HCT116 (cell line): ENCODE measurements around the gene LRRC14B. TPM values are rescaled to one million over a fixed set of nuclear protein-coding genes. Genes with fewer than 3 reads are reported as not detected.
A peak's percentile ranks its signal among the peaks of the same experiment; 100 is the strongest.

ENCODE experiments used
- ATAC-seq: fragments of 200-7000 bp; cut with Tn5 transposase; 2 replicates; pipeline ENCODE4 v1.9.1; 2020; ENCODE audit warnings: mild to moderate bottlenecking, moderate library complexity
- BruUV-seq: library from RNA; stranded (reverse); fragments of 400-500 nt; replicated peaks from 2 replicates; lab custom pipeline; 2021; lab: Mats Ljungman, UMichigan
- CTCF ChIA-PET: fragments of 300-600 bp; sonication (Branson Sonifier 250); formaldehyde crosslinking; loops from one replicate; lab custom pipeline; 2021; ENCODE audit warnings: antibody characterized with exemption; lab: Charles Lee
- POLR2A ChIA-PET: fragments of 300-600, 350-600 bp; sonication (Branson Sonifier 250); formaldehyde crosslinking; loops from one replicate; lab custom pipeline; 2021; ENCODE audit warnings: antibody characterized with exemption; lab: Charles Lee
- RAD21 ChIA-PET, 2 experiments: fragments of 300-600 bp; sonication (Branson Sonifier 250); formaldehyde crosslinking; loops; one replicate each; lab custom pipeline; 2023; ENCODE audit warnings: low total read pairs in 2 of 2; ENCODE audit not compliant: uncharacterized antibody in 2 of 2, unreplicated experiment in 2 of 2, low non-redundant PET in 1 of 2; lab: Charles Lee
- DNase-seq: peaks from one replicate; pipeline ENCODE4 v3.0.0-alpha.2; 2010; ENCODE audit warnings: low read depth, low spot score
- H2AFZ ChIP-seq: fragments of 200-600 bp; shearing (Covaris generic), sonication (generic); 2 replicates; pipeline ENCODE4 v1.6.1; 2017; ENCODE audit warnings: low read depth, mixed run types, mixed read lengths, antibody characterized with exemption, low read length; ENCODE audit not compliant: poor library complexity, severe bottlenecking
- H3K27ac ChIP-seq: 2 replicates; pipeline ENCODE4 v1.5.1; 2012; ENCODE audit warnings: low read depth, low read length
- H3K27me3 ChIP-seq: fragments of 200-600 bp; sonication (generic); 2 replicates; pipeline ENCODE4 v1.6.1; 2016; ENCODE audit warnings: mixed run types, low read length, mixed read lengths; ENCODE audit not compliant: insufficient read depth
- H3K36me3 ChIP-seq, 2 experiments: fragments of 200-500 bp in 1 of 2; fragments of 200-600 bp in 1 of 2; sonication (Bioruptor generic) in 1 of 2; sonication (generic) in 1 of 2; 2 replicates each; pipeline versions ENCODE4 v1.5.1 to v1.6.1; 2014 to 2016; ENCODE audit warnings: low read length in 2 of 2, inconsistent platforms in 1 of 2, mixed read lengths in 1 of 2, mixed run types in 1 of 2; ENCODE audit not compliant: insufficient read depth in 2 of 2, control insufficient read depth in 1 of 2
- H3K4me1 ChIP-seq, 2 experiments: fragments of 200-600 bp in 1 of 2; sonication (generic) in 1 of 2; 2 replicates each; pipeline versions ENCODE4 v1.5.1 to v1.6.1; 2012 to 2017; ENCODE audit warnings: low read length in 2 of 2, inconsistent platforms in 1 of 2, mild to moderate bottlenecking in 1 of 2, mixed read lengths in 1 of 2, mixed run types in 1 of 2, moderate library complexity in 1 of 2; ENCODE audit not compliant: insufficient read depth in 2 of 2, control insufficient read depth in 1 of 2
- H3K4me2 ChIP-seq: fragments of 200-600 bp; sonication (generic); 2 replicates; pipeline ENCODE4 v1.6.1; 2017; ENCODE audit warnings: mixed run types, low read length, mixed read lengths
- H3K4me3 ChIP-seq, 2 experiments: fragments of 200-600 bp in 1 of 2; sonication (generic) in 1 of 2; replicated peaks in 1 of 2; 2 replicates each; pipeline ENCODE4 v1.5.1; 2011 to 2016; ENCODE audit warnings: low read length in 2 of 2, control low read depth in 1 of 2, low read depth in 1 of 2, mild to moderate bottlenecking in 1 of 2, mixed read lengths in 1 of 2, mixed run types in 1 of 2
- H3K79me2 ChIP-seq: fragments of 200-600 bp; sonication (generic); 2 replicates; pipeline ENCODE4 v1.6.1; 2017; ENCODE audit warnings: mild to moderate bottlenecking, mixed run types, low read length, moderate library complexity, mixed read lengths; ENCODE audit not compliant: insufficient read depth
- H3K9ac ChIP-seq: fragments of 200-600 bp; sonication (generic); 2 replicates; pipeline ENCODE4 v1.6.1; 2016; ENCODE audit warnings: low read length, mixed read lengths
- H3K9me2 ChIP-seq: fragments of 200-600 bp; sonication (generic), shearing (Covaris generic); 2 replicates; pipeline ENCODE4 v1.6.1; 2017; ENCODE audit warnings: mixed run types, mild to moderate bottlenecking, moderate library complexity; ENCODE audit not compliant: insufficient read depth
- H3K9me3 ChIP-seq, 2 experiments: fragments of 200-500 bp in 1 of 2; fragments of 200-600 bp in 1 of 2; sonication (Bioruptor generic) in 1 of 2; sonication (generic) in 1 of 2; 2 replicates each; pipeline ENCODE4 v1.6.1; 2014 to 2017; ENCODE audit warnings: low read length in 2 of 2, mixed read lengths in 2 of 2, inconsistent platforms in 1 of 2, low read depth in 1 of 2, mild to moderate bottlenecking in 1 of 2, mixed run types in 1 of 2, moderate library complexity in 1 of 2; ENCODE audit not compliant: control insufficient read depth in 1 of 2, insufficient read depth in 1 of 2
- H4K20me1 ChIP-seq: fragments of 200-600 bp; sonication (generic), shearing (Covaris generic); 2 replicates; pipeline ENCODE4 v1.6.1; 2017; ENCODE audit warnings: mixed run types, mild to moderate bottlenecking, moderate library complexity; ENCODE audit not compliant: insufficient read depth
- CEBPB ChIP-seq: IDR thresholded peaks from 2 replicates; pipeline ENCODE4 v1.6.1; 2012; ENCODE audit warnings: low read depth
- ELF1 ChIP-seq: IDR thresholded peaks from 2 replicates; pipeline ENCODE4 v1.6.1; 2012; ENCODE audit warnings: low read depth, borderline replicate concordance
- POLR2A ChIP-seq: IDR thresholded peaks from 2 replicates; pipeline ENCODE4 v1.7.0; 2011; ENCODE audit warnings: borderline replicate concordance; ENCODE audit not compliant: insufficient read depth, insufficient read length; ENCODE audit errors: extremely low read depth
- RAD21 ChIP-seq: IDR thresholded peaks from 2 replicates; pipeline ENCODE4 v1.6.1; 2012; ENCODE audit warnings: low read depth, mild to moderate bottlenecking
- SRF ChIP-seq: IDR thresholded peaks from 2 replicates; pipeline ENCODE4 v1.6.1; 2012; ENCODE audit warnings: low read depth
- TCF7L2 ChIP-seq: IDR thresholded peaks from 2 replicates; pipeline ENCODE4 v1.7.0; 2011; ENCODE audit warnings: borderline replicate concordance, inconsistent platforms; ENCODE audit not compliant: insufficient read depth, insufficient read length; ENCODE audit errors: extremely low read depth
- ZFX ChIP-seq: fragments of 450-650 bp; IDR thresholded peaks from 2 replicates; pipeline ENCODE4 v1.6.1; 2017
- intact Hi-C: fragments of 100-400 bp; cut with micrococcal nuclease; formaldehyde crosslinking; loops from 2 replicates; pipeline ENCODE4 v1.10.0; 2022
- total RNA-seq: library from RNA; stranded (reverse); gene quantifications from one replicate; pipeline ENCODE4 v1.2.1, GENCODE V29; 2021; ENCODE audit not compliant: unreplicated experiment
- TF ChIP-seq, protein P1 (sequence below): IDR thresholded peaks from 2 replicates; pipeline ENCODE4 v1.6.1; 2012; ENCODE audit warnings: low read depth

The LRRC14B gene
- total RNA-seq, 1 experiment from 2014 or later = not detected

DNA sequence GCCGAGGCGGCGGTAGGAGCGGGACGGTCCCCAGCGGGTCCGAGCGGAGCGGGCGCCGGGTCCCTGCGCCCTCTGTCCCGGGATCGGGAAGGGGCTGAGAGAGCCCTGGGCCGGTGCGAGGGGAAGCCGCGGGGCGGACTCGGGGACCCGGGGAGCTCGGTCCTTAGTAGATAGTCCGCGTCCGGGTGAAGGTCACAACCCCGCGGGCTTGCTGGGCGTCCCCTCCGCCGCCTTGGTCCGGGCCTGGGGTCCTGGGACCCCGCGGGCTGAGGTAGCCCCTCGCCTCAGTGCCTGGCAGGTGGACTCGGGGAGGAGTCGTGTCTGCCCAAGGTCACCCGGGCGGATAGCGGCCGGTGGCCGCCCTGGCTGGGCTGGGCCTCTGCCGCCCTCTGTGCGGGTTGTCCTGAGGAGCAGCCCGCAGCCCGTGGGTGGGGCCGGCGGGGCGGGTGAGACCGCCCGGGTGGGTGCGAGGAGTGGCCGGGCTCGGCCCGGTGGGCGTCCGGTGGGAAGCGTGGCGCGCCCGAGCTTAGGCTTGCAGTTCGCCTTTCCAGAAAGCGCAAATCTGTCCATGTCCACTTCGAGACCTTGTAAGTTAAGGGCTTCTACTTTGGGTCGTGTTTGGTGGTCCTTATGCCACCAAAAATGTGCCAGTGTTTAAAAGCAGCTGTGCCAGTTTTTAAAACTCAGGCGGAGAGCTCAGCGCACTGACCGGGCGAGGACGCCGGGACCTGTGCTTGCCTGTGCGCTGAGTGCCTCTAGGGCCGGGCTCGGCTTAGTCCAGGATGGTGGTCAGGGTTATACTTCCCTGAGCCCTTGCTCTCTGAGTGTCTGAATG is 27.4 kb downstream of the LRRC14B start:
- Histone ChIP-seq H3K9me2 (no peaks in the 10 kb centered on the region), H2AFZ (no peak overlapping the region), H3K9me3 (no peaks in the 10 kb centered on the region), H3K4me2 (peak overlapping the region; percentile 67), H4K20me1 (no peaks in the 10 kb centered on the region; the same call in 1 of the 2 replicates), H3K9ac (peak overlapping the region; percentile 92), H3K36me3 (0 out of 4 replicates have a peak, but pooled peaks cover 2 to 4% of the 10 kb centered on the region in 2 experiments), H3K4me1 (peaks cover 0 to 10% of the 10 kb centered on the region in 2 experiments; a peak in 1 of 4 replicates), H3K4me3 (peak overlapping the region; percentile 86), H3K27me3 (no peaks in the 10 kb centered on the region), H3K79me2 (peaks cover 64% of the 10 kb centered on the region), H3K27ac (peak overlapping the region; percentile 74)
- ChIA-PET CTCF (interaction anchor here (1.0 to 1.4 kb wide), 2 partner anchors 30 kb away, joined by 4 read pairs; no protein-coding TSS in a partner anchor), RAD21 (no interaction called here), POLR2A (interaction anchor here (1.0 kb wide), 1 partner anchor 30 kb away, joined by 3 read pairs; no protein-coding TSS in a partner anchor)
- ATAC-seq (peak; percentile 57), DNase-seq (no peak)
- TF ChIP-seq TCF7L2 (no peak), ELF1 (no peak), SRF (no peak), RAD21 (no peak), CEBPB (no peak), ZFX (peak; percentile 46; the same call in 1 of the 2 replicates), POLR2A (no peak)
- TF ChIP-seq, protein P1, sequence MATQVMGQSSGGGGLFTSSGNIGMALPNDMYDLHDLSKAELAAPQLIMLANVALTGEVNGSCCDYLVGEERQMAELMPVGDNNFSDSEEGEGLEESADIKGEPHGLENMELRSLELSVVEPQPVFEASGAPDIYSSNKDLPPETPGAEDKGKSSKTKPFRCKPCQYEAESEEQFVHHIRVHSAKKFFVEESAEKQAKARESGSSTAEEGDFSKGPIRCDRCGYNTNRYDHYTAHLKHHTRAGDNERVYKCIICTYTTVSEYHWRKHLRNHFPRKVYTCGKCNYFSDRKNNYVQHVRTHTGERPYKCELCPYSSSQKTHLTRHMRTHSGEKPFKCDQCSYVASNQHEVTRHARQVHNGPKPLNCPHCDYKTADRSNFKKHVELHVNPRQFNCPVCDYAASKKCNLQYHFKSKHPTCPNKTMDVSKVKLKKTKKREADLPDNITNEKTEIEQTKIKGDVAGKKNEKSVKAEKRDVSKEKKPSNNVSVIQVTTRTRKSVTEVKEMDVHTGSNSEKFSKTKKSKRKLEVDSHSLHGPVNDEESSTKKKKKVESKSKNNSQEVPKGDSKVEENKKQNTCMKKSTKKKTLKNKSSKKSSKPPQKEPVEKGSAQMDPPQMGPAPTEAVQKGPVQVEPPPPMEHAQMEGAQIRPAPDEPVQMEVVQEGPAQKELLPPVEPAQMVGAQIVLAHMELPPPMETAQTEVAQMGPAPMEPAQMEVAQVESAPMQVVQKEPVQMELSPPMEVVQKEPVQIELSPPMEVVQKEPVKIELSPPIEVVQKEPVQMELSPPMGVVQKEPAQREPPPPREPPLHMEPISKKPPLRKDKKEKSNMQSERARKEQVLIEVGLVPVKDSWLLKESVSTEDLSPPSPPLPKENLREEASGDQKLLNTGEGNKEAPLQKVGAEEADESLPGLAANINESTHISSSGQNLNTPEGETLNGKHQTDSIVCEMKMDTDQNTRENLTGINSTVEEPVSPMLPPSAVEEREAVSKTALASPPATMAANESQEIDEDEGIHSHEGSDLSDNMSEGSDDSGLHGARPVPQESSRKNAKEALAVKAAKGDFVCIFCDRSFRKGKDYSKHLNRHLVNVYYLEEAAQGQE = no peak
- intact Hi-C loops = no loop called here
- no TSS peak for BruUV-seq
